ENCODE measurements around the gene PPM1J.
"Not testable (repeated sequence)": the region's sequence is repeated elsewhere in the genome, so short reads cannot be mapped to it uniquely, and the experiment has no call there.

Gene PPM1J, protein sequence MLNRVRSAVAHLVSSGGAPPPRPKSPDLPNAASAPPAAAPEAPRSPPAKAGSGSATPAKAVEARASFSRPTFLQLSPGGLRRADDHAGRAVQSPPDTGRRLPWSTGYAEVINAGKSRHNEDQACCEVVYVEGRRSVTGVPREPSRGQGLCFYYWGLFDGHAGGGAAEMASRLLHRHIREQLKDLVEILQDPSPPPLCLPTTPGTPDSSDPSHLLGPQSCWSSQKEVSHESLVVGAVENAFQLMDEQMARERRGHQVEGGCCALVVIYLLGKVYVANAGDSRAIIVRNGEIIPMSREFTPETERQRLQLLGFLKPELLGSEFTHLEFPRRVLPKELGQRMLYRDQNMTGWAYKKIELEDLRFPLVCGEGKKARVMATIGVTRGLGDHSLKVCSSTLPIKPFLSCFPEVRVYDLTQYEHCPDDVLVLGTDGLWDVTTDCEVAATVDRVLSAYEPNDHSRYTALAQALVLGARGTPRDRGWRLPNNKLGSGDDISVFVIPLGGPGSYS

DNA sequence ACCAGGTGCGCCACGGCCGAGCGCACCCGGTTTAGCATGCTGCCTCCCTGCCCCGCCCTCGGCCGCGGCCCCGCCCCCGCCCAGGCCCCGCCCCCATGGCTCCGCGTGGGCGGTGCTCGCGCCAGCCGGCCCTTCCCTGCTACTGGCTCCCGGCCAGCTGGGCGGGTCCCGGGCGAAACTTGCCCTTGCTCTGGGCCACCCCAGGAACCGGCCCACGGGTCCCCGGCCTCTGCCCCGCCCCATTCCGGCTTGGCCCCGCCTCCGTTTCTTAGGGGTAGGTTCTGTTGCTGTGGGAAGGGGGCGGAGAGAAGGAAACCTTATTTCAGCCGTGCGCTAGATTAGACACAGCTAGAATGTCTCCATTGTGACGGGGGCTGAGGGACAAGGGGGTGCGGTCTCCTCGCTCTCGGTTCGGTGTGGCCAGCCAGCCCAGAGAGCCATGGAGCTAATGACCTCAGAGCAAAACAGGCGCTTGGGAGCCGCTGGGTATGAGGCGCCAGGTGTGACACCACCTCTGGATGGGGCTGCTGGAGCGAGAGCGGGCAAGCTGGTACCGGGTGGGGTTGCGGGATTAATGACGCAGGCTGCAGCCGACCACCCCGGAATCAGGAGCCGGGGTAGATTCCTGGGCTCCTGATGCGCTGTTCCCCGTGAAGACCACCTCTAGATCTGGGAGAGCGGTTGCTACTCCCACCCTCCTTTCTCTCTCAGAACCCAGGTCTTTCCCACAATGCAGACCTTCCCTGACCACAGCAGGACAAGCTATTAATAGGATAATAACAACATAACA lies at the start of gene PPM1J:
Gene PPM1J, minus strand, starts transcription at position 69 of the 790 bp plus-strand sequence. Its CDS starts 31 bp downstream, at position 38.
- peak; percentile 99 for DNase-seq (ENCODE audit: low spot score)

DNA sequence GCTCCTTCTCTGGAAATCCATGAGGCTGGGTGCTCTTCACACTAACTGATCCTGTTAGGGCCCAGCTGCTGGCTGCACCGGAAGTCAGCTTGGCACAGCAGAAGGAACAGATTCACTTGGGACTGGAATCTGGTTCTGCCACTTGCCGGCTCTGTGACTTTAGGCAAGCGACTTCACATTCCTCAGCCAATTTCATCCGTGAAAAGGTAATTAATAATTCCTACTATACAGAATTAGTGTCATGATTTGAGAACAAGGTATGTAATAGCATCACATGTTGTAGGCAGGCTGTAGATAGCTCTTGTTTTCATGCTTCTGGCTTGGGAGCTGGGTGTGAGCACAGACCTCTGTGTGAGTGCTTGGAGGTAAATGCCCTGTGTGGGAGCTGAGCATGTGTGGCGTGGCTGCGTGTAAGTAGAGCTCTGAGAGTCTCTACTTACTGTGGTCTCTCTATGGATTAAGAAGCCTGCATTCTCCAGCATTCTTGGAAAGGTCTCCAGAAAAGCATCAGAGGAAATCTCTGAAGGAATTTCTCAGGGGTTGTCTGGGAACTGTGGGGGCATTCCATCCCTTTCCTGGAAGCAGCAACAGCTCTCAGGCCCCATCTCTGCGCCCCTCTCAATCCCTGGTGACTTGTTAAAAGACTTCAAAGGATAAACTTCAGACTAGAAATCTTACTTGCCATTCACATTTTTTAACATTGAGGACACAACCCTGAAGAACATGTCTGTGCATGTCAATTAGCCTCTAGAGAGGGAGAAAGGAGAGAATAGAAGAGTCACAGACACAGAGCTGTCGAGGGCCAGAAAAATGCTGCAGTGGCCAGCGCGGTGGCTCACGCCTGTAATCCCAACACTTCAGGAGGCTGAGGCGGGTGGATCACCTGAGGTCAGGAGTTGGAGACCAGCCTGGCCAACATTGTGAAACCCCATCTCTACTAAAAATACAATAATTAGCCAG lies 47.7 kb upstream of the PPM1J start:
- no peak for DNase-seq (ENCODE audit: low spot score)

DNA sequence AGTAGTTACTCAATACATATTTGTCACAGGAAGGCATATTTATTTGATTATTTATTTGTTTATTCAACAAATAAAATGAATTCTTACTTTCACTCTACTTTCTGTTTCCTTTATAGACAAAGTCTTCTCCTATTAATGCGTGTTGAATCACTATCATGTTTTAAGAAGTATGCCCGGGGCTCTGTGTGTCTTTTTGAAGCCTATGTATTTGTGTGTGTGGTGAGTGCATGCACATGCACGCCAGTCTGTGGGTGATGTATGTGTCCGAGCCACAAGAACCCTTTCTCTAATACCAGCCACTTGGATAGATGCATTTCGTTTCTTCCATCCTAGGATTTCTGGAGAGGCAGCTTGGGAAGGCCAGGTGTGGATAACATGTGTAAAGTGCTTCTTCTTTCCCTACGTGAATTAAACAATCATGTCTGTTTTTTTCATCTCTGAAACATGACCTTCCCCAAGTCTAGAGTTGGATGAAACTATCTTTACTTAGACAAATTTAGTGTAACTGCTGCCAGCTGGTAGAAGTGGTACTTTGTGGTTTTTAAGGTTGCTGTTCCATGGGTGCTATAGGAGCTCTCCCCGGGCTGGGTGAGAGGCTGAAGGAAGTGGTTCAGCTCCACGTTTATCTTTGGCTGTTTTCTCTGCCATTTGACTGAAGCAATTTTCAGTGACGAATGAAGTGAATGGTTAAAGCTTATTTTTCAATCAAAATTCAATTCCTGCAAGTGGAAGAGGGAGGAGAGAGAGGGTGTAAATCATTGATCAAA lies 46.8 kb upstream of the PPM1J start:
- DNase-seq (ENCODE audit: low spot score): no peak

DNA sequence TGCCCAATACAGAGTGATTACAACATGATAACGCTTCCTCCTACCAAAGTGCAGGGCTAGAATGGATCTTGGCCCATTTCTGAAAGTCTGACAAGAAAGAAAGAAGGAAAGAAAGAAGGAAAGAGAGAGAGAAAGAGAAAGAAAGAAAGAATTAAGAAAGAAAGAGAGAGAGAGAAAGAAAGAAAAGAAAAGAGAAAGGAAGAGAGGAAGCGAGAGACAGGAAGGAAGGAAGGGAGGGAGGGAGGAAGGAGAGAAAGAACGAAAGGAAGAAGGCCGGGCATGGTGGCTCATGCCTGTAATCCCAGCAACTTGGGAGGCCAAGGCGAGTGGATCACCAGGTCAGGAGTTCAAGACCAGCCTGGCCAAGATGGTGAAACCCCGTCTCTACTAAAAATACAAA lies 44.1 kb upstream of the PPM1J start:
- no peak for DNase-seq (ENCODE audit: low spot score)

DNA sequence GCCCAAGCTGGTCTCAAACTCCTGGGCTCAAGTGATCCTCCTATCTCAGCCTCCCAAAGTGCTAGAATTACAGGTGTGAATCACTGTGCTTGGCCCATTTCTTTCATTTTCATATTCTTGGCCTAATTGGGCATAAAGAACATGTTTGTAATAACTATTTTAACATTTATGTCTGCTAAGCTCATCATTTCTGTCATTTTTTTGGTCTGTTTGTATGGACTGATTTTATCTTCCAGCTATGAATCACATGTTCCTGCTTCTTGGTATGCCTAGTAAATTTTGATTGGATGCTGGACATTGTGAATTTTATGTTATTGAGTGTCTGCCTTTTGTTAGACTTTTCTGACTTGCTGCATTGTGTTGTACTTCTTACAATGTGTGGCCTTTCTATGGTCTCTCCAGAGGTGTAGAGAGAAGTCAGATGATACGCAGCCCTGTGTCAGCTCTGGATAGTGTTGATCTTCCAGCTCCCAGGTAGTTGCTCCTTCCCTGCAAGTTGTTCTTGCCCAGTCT lies 39.0 kb upstream of the PPM1J start:
- no peak for DNase-seq (ENCODE audit: low spot score)

DNA sequence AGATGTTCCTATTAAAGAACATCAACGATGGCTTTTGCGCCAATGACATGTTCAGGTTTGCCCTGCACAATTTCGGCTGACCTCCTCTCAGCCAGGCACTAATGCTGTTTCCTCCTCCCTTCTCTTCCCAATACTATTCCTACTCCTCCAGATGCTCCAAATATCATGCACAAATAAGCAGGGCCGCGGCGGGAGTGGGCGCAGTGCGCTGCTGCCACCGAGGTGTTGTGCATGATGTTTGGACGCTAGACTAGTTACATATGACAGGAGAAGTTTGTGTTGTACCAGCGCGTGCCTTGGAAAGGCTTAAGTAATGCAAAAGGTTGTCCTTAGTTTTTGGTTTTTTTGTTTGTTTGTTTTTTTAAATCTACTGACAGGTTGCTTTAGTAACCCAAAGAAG lies 33.3 kb upstream of the PPM1J start:
- no peak for DNase-seq (ENCODE audit: low spot score)

DNA sequence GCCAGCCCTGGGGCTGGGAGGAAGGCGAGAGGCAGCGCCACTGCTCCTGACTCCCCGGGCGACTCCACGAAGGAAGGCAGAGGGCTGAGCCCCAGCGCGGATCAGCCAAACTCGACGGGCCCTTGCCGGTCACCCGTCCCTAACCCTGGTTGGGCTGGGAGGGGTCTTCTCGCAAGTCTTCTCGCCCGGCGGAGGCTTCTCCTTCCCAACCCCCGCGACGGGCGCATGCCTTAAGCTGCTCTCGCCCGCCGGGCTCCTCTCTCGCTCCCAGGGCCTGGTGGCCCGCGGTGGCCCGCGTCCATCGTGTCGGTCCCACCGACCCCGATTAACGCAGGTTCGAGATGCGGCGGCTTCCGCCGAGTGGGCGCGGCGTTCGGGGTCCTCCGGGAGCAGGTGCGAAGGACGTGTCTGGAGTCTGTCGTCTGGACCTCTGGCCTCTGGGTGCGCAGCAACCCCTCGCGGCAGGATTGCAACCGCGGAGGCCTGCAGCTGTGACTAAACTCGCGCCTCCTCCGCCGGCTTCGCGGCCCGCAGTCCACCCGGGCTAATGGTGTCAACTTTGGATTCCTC lies 29.0 kb upstream of the PPM1J start:
- no peak for DNase-seq (ENCODE audit: low spot score)

DNA sequence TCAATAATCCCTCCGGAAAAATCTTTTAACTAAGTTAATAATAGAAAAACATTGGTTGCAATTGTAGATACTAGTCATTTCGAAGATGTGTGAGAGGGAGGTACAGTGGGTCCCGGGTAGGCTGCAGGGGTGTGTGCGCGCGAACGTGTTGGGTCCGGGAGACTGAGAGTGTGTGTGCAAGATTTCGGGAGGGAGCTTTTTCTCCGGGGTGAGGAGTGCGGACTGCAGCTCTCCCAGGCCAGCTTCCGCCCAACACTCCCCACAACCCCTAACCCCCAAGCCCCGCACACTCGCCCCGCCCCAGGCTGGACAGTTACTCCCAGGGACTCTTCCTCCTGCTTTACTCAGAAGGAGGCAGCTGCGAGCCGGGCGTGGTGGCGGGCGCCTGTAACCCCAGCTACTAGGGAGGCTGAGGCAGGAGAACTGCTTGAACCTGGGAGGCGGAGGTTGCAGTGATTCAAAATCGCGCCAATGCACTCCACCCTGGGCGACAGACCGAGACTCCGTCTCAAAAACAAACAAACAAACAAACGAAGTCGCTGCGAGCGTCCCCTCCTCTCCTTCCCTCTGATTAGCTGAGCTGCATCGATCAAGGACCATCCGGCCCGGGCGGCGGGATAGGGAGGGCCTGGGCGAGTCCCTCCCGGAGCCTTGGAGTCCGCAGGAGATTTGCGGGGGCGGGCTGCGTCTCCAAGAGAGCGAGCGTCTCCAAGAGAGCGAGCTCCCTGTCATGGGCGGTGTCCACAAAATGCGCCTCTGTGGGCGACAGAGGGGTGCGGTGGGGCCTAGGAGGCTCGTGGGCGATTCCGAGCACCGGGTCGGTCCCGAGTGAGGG lies 28.3 kb upstream of the PPM1J start:
- no peak for DNase-seq (ENCODE audit: low spot score)

DNA sequence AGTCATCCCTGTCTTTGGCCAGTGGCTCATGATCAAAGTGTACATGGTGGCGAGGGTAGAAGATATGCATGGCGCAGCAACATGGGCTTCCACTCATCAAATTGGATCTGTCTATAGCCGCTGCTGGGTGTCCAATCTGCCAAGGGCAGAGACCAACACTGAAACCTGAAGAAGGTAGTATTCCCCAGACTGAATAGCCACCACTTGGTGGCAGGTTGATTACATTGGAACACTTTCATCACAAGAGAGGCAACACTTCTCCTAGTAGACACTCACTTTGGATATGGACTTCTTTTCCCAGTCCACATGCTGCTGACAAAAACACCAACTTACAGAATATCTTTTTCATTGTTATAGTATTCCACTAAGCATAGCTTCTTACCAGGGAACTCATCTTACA lies 22.4 kb upstream of the PPM1J start:
- DNase-seq (ENCODE audit: low spot score): no peak

DNA sequence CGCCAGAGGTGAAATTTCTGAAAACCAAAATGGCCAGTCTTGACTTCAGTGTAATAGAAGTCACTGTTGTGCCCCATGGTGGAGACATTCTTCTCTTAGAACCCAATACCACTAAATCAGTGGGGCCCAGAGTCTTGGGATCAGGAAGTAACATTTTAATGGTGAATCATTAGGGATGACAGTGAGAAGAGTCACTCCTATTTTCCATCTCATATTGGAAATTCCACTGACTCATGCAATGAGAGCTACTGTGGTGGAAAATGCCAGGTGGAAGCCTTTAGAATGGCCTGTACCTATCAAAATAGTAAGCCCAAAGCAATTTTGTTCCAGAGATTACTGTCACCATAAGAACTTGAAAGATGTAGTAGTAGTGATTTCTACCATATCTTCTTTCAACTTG lies 20.6 kb upstream of the PPM1J start:
- DNase-seq (ENCODE audit: low spot score): no peak

DNA sequence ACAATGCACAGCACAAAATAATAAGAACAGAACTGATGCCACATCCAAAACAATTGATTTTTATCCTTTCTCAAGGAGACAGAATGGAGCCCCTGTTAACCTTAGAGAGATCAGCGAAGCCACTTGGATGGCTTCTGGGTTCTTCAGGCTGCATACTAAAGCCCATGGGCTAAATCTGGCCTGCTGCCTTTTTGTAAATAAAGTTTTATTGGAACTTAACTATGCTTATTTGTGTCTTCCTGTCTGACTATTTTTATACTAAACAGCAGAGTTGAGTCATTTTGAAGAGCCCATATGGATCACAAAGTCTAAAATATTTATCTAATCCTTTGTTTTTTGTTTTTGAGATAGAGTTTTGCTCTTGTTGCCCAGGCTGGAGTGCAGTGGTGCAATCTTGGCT lies 16.3 kb upstream of the PPM1J start:
- DNase-seq (ENCODE audit: low spot score): no peak

DNA sequence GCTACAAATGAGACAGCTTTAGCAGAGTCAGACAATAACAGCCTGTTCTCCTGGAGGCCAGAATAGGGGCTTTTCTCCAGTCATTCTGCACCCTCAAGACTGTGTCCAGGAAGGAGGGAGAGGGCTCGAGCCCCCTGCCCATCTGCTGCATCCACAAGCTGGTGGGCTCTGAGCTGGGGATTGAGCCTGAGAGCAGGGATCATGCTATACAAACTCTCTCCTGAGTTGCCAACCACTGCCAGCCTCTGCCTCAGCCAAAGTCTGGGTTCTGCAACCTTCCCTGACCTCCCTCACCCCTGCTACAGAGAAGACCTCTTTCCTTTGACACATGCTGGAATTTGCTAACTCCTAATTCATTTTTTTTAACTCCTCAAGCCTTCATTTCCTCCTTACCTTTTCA lies 14.8 kb upstream of the PPM1J start:
- no peak for DNase-seq (ENCODE audit: low spot score)

DNA sequence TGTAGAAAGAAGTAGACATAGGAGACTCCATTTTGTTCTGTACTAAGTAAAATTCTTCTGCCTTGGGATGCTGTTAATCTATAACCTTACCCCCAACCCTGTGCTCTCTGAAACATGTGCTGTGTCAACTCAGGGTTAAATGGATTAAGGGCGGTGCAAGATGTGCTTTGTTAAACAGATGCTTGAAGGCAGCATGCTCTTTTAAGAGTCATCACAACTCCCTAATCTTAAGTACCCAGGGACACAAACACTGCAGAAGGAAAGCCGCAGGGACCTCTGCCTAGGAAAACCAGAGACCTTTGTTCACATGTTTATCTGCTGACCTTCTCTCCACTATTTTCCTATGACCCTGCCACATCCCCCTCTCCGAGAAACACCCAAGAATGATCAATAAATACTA lies 13.9 kb upstream of the PPM1J start:
- DNase-seq (ENCODE audit: low spot score): not testable (repeated sequence)

DNA sequence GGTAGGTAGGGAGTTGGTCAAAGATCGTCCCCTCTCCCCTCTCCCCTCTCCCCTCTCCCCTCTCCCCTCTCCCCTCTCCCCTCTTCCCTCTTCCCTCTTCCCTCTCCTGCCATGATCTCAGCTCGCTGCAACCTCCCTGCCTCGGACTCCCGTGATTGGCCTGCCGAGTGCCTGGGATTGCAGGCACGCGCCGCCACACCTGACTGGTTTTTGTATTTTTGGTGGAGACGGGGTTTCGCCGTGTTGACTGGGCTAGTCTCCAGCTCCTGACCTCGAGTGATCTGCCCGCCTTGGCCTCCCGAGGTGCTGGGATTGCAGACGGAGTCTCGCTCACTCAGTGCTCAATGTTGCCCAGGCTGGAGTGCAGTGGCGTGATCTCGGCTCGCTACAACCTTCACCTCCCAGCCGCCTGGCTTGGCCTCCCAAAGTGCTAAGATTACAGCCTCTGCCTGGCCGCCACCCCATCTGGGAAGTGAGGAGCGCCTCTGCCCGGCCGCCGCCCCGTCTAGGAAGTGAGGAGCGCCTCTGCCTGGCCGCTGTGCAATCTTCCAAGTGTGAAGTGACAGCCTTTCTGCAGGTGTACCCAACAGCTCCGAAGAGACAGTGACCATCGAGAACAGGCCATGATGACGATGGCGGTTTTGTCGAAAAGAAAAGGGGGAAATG lies 13.3 kb upstream of the PPM1J start:
- DNase-seq (ENCODE audit: low spot score): not testable (repeated sequence)

DNA sequence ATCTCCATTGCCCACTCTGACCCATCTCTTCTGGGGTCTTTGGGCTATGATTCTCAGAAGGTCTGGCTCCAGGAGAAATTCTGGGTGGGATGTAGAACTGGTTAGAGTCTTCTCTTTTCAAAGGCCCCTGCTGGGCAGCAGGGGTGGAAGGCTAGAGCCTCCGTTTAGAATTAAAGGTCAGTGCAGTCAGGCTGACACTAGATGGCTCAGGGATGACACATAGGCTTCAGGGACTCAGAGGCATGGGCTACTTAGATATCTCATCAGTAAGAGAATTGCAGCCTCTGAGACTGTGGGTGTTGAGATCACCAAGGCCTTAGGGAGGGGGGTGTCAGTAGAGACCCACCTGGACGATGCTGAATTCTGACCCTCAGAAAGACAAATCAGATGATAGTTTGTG lies 12.6 kb upstream of the PPM1J start:
- no peak for DNase-seq (ENCODE audit: low spot score)

DNA sequence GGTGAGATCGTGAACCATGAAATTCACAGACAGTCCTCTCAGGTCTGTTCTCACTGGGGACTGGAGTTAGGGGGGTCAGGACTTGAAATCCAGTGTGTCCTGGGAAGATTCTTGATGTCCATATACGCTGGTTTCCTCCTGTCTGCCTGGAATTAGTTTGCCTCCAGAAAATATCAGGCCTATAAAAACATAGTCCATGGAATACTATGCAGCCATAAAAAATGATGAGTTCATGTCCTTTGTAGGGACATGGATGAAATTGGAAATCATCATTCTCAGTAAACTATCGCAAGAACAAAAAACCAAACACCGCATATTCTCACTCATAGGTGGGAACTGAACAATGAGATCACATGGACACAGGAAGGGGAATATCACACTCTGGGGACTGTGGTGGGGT lies 9.1 kb upstream of the PPM1J start:
- DNase-seq (ENCODE audit: low spot score): not testable (repeated sequence)

DNA sequence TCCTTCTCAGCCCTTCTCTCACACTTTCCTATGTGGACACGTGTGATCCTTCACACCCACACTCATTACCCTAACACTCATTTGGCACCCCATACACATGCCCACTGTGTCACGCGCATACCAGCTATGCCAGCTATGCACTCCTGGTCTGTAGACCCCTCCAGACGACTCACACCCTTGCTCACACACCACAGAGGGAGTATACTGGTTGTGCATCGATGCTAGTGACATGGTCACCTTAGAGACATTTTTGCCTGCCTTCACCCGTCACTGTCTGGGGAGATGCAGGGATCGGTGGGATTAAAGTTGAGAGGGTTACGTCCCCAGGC lies 8.3 kb upstream of the PPM1J start:
- no peak for DNase-seq (ENCODE audit: low spot score)

DNA sequence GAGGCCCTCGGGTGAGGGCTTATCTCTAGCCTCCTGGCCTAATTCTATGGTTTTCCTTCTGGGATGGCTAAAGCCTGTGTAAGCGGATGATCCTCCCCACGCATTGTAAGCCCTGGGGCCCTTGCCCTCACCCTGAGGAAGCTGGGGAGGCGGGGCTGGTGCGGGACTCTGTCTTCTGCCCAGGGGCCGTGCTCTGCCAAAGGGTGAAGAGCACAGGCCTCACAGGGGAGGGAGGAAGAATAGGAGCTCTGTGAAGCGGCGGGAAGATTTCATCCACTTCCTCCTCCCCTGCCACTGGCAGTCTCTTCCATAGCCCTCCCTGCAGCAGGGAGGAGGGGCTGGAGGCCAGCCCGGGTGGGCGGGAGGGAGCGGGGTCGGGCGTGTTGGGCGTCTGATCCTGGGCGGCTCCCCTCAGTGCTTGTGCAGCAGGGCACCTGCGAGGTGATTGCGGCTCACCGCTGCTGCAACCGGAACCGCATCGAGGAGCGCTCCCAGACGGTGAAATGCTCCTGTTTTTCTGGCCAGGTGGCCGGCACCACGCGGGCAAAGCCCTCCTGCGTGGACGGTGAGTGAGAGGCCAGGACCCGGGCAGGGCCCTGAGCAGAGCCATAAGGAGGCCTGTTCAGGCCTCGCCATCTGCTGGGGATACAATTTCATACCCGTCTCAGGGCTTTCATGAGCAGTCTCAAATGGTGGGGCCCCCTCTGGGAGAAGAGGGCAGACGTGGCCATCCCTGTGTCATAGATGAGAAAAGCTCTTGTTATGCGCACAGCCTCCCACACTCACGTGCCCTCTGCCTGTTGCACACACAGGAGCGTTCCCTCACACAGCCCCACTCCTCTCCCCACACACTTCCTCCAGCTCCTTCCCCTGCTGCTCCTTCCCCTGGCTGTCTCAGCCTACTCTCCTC lies 7.7 kb upstream of the PPM1J start:
- no peak for DNase-seq (ENCODE audit: low spot score)
